ENCODE results near the gene DHFR.
"Not testable (repeated sequence)": the region's sequence is repeated elsewhere in the genome, so short reads cannot be mapped to it uniquely, and the experiment has no call there.

Gene DHFR

DNA sequence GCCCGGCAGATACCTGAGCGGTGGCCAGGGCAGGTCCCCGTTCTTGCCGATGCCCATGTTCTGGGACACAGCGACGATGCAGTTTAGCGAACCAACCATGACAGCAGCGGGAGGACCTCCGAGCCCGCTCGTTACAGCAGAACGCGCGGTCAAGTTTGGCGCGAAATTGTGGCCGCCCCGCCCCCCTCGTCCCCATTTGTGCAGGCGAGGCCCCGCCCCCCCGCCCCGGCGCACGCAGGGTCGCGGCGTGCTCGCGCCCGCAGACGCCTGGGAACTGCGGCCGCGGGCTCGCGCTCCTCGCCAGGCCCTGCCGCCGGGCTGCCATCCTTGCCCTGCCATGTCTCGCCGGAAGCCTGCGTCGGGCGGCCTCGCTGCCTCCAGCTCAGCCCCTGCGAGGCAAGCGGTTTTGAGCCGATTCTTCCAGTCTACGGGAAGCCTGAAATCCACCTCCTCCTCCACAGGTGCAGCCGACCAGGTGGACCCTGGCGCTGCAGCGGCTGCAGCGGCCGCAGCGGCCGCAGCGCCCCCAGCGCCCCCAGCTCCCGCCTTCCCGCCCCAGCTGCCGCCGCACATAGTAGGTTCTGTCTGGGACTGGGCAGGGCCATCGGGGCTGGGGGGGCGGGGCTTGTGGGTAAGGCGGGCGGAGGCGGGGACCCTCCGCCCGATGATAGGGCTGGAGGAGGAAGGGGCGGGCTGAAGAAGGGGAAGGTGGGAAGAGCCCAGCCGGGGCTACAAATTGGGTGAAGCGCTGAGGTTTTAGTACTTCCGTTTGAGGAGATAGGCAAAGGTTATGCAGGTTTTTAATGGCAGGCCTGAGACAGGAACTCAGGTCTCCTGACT is at the start of gene DHFR, which contains the start of gene MSH3:
Gene DHFR, minus strand, starts transcription at position 593 of the 840 bp plus-strand sequence. Its CDS starts 494 bp downstream, at position 99.
Gene MSH3, plus strand, starts transcription at position 262 of the 840 bp plus-strand sequence. Its CDS starts 76 bp downstream, at position 338.
- DNase-seq = peak; percentile 92 to 95 (median 93)

DNA sequence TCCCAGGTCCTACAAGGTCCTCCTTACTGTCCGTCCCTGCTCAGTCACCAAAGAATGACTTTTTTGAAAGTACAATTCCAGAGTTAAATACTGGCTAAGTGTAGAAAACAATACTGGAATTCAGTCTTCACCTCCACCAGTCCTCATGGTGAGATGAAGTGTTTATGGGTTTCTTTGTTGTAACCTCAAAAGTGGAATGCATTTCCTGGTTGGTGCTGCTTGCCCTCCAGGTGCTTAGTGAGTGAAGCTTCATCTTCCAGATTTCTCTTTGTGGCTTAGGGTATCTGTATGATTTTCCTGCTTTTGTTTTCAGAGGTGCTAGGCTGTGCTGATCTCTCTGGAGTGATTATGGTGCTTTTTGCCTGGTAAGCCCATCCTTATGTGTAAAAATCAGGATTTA is 49.4 kb upstream of the DHFR start:
- DNase-seq = no peak

DNA sequence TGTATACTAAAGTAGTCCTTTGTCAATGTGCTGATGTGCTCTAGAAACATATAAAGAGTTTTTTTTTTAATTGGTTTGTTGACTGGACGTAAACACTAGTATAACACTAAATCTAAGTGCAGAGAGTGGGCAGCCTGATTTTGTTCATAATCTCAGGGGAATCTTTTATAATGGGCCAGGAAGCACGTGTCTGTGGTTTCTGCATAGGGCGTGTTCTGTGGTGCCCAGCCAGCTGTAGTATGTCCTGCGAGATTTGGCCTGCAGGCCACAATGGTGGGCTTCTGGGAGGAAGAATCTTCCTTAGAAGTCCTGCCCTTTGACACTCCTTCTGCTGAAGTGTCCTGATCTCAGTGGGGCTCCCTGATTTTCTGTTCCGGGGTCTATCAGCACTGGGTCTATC is 49.0 kb upstream of the DHFR start:
- no peak for DNase-seq

DNA sequence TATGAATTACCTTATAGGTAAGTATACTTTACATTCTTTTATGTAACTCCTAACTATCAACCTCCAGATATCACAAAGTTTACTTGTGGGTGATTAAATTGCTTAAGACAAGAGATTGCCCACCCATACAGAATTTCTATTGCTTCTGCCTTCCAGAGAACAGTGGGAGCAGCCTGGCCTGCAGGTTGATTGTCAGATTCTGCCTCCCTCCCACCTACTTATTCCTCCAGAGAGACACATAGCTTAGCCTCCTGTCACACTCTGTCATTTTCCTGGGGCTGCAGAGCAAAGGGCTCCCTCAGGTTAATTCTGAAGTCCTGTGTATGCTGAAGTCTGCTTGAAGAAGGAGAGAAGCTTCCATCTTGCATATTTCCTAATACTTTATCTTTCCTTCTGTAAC is 48.5 kb upstream of the DHFR start:
- DNase-seq = no peak

DNA sequence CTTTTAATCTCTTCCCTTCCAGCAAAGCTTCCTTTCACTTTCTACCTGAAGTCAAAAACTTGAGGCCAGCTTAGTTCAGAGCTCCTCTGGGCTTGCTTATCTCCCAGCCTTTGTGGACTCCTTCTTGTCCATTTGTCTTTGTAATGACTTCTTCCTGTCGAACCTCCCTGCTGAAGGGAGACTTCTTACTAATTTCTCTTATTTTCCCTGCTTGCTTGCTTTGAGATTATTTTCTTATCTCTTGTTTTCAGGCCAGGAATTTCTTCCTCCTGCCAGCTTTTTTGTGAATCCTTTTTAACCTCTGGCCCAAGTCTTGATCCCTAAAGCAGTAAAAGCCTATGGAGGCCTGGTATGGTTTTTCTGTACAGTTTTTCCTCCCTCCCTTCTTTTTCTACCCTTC is 46.8 kb upstream of the DHFR start:
- DNase-seq = no peak

DNA sequence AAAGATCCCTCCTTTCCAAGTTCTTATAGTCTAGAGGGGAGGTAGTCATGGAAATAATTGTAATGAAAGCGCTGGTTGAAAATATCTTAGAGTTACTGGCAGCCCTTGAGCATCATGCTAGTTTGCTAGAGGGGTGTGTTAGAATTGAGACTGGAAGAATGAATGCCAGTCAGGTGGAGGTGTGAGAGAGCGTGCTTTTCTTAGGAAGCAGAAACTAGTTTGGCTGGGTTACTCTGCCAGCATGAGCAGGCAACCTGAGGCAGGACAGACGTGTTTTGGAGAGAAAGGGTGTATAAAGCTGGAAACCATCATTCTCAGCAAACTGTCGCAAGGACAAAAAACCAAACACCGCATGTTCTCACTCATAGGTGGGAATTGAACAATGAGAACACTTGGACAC is 43.6 kb upstream of the DHFR start:
- DNase-seq = no peak

DNA sequence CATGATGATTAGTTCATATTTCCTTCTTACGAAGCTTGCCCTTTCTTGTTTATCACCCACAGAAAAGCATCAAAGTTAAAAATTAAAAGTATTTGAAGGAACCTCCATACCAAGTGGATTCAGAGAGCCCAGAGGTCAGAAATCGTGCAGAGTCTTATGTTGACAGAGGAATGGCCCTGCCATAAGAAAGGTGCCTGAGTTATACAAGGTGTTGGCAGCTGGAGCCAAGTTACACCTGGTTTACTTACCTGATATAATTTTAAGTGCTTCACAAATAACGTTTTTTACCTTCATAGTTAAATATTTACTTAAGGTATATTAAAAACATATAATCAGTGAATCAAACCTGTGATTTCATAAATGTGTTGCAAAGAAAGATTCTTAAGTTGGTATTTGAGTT is 42.3 kb upstream of the DHFR start:
- no peak for DNase-seq

DNA sequence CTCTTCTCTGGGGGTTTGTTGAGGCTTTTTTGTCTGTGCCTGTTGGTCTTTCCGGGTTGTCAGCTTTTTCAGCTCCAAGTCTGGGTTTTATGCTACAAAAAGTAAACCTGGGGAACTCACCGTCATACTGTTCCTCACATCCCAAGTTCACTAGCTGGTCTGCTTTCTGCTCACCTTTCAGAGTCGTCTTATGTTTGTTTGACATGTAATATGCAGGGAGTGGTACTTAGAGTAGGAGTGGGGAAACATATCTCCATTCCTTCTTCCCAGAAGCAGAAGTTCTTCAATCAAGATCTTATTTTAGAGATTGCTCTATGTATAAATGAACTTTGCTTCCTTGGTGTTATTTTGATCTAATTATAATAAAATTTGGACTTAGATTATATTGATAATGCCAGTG is 41.7 kb upstream of the DHFR start:
- no peak for DNase-seq

DNA sequence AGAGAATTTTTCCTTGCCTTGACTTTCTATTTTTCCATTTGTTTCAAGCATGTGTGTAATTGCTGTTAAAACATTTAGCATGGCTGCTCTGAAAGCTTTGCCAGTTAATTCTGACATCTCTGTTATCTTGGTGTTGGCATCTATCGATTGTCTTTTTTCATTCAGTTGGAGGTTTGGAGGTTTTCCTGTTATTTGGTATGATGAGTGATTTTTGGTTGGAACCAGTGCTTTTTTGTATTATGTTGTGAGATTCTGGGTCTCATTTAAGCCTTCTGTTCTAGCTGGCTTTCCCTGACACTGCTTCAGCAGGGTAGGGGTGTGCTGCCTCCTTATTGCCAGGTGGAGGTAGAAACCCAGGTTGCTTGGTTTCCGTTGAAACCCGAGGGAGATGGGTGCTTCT is 40.9 kb upstream of the DHFR start:
- no peak for DNase-seq

DNA sequence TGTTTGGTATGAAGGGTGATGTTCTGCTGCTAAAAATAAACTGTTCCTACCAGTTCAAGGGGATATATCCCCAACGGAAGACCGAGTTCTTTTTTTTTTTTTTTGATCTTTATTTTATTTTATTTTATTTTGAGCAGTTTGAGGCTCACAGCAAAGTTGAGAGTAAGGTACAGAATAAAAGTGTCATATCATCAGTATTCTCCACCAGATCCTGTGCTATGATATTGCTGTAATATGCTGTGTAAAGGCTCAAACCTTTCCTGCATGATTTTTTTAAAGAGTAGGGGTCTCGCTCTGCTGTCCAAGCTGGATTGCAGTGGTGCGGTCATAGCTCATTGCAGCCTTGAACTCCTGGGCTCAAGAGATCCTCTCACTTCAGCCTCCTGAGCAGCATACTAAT is 34.8 kb upstream of the DHFR start:
- DNase-seq = no peak

DNA sequence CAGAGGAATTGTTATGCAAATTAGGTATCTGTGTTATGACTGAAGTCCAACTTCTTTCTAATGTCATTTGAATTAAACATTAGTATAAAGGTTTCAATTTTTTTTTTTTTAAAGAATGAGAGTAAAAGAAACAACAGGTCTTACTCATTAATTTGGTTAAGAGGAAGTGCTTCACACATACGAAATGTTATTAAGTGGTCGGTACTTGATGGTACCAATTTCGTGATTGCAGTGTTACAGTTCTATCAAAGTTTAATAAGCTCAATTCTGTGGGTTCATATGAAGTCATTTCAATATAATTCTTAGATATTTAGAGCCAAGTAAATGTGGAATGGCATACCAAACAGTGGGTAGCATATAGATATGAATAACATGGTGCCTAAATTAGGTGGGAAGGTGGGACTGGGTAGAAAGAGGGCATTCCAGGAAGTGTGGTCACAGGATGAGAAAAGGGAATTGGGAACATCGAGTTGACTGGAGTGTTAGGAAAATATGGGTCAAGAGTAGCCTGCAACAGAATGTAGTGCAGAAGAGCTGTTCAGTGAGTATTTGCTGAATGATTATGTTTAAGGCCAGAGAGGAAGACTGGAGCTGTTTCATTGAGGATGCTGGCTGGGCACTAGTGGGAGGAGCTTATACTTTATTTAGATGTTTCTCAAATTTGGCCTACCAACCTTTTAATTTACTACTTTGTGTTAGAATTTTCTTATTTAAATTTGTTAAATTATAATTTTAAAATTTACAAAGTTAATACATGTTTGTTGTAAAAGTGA is 34.1 kb upstream of the DHFR start:
- no peak for DNase-seq

DNA sequence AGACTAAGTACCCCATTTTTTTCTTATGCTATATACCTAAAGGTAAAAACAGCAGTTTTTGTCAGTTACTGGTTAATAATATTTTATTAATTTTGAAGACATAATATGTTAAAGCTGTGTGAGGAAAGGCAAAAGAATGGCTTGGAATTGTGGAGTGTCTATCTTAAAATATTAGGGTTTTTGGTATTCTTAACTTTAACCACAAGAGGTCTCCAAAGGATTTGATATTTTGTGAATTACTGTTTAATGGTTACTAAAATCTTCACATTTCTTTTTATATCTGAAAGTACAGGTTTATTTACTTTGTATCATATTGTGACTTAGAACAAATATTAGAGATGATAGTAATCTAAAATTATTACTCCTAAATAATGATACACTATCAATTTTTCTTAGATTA is 32.0 kb upstream of the DHFR start:
- DNase-seq = peak in 2 of 3 donors; percentile 24 to 39

DNA sequence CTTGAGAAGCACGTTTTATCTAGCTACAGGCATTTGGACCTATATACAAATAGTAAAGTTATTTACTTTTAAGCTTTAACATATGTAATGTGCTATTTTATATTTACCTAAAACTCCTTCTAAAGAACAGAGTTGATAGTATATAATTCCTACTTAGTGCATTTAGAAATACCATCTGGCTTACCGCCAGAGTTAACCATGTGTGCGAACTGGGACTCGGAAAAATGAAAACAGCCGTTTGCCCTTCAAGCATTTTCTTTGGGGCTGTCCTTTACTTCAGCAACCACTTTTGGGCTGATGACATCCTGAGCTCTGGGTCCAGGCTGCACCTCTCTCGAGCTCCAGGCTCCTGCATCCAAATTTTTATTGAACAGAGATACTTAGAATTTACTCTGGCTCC is 21.9 kb upstream of the DHFR start:
- DNase-seq = no peak

DNA sequence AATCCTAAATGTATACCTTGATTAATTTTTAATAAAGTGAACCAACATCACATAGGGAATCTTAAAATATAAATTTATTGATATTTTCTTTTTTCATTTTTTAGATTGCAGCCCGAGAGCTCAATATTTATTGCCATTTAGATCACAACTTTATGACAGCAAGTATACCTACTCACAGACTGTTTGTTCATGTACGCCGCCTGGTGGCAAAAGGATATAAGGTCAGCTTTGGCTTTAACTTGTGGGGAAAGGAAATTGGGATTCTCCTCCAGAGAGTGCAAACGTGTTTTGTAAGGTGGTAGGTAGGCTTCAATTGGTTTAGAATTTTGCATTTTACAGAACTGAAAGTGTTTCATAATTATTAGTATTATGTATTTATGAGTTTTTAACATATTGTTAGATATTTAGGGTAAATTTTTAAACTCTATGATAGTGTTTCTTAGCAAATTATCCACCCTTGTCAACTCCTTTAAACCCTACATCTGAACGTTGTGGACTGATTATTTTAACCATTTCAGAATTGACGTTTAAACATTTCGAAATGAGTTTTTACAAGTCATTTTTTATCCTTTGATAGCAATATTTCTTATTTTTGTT is 17.5 kb upstream of the DHFR start:
- DNase-seq = peak; percentile 85 to 88 (median 85)

DNA sequence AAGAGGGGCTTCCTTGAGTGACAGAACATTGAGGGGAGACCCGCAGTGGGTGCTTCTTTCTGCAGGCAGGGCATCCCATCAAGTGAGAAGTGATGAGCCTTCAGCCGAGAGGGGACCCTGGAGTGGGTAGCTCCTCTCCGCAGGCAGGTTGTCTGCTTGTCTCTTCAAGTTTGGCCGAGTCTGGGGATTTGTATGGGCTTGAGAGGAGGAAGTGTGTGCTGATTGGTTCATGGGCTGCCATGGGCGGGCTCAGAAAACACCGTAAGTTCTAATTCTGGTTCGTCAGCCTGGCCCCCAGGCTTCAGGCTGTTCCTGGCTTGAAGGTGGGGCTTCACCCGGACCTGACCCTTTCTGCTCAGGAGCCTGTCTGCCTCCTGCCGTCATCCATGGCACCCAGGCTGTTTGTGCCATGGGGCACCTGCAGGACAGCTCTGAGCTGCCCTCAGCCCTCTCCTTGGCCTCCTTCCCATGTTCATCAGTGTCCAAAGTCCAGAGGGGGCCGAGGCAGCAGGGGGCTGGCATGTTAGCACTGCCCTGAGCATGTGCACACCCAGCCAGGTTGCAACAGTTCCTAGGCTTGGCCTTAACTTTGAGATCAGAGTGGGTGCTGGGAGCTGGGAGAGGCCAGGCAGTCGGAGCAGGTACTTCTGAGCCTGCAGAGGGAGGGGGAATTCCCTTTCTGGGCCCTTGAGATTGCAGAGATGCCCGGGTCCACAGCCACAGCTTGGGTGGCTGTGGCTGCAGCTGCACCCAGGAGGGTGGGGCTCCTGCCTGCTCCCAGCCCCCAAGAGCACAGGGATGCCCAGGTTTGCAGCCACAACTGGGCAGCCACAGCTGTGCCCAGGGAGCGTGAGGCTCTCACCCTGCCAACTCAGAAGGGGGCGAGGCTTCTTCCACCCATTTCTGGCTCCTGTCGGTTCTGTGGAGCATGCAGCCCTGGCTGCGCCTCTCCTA is 13.5 kb upstream of the DHFR start:
- no peak for DNase-seq

DNA sequence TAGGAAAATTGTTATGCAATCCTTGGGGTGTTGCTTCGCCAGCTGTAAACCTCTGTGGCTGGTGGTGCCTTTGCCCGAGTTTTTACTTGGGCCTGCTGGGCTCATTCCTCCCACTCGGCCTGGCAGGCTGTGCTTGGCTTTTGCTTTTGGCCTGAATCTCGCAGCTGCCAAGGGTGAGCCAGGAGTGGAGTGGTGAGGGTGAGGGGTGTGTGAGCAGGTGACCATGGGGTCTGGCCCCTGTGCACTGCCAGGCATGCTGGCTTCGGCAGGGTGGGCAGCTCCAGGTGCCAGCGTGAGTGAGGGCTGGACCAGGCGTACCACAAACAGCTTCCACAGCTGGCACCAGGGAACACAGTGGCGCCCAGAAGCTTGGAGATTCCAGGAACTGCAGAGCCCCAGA is 12.6 kb upstream of the DHFR start:
- DNase-seq = no peak

DNA sequence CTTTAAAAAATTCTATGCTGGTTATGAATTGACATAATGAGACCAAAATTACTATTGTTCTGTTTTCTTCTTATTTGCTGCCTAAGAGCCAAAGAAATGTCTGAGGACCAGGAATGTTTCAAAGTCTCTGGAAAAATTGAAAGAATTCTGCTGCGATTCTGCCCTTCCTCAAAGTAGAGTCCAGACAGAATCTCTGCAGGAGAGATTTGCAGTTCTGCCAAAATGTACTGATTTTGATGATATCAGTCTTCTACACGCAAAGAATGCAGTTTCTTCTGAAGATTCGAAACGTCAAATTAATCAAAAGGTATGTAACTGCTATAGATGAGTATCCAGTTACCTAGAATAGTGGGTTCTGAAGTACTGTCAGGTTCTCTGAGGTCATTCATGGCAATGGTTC is 10.3 kb upstream of the DHFR start:
- no peak for DNase-seq

DNA sequence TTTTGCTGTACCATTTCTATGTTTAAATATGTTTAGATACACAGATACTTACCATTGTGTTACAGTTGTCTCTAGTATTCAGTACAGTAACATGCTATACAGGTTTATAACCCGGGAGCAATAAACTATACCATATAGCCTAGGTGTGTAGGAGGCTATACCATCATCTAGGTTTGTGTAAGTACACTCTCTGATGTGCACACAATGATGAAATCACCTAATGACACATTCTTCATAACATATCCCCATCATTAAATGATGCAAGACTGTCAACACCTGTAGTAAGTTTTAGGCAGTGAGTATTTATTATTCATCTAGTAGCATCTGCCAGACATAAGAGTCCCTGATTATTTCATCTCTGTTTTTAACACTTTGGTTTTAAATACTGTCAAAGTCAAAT is 7.3 kb upstream of the DHFR start:
- DNase-seq = no peak

DNA sequence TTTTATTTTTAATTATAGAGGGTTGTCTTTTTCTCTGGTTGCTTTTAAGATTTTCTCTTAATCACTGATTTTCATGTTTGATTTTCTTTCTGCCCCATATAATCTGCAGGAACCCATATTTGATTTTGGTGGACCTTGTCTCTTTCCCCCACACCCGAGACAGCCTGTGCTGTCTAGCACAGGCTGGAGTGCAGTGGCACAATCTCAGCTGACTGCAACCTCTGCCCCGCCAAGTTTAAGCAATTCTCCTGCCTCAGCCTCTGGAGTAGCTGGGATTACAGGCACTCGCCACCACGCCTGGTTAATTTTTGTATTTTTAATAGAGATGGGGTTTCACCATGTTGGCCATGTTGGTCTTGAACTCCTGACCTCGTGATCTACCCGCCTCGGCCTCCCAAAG is 5.9 kb upstream of the DHFR start:
- DNase-seq = not testable (repeated sequence)

DNA sequence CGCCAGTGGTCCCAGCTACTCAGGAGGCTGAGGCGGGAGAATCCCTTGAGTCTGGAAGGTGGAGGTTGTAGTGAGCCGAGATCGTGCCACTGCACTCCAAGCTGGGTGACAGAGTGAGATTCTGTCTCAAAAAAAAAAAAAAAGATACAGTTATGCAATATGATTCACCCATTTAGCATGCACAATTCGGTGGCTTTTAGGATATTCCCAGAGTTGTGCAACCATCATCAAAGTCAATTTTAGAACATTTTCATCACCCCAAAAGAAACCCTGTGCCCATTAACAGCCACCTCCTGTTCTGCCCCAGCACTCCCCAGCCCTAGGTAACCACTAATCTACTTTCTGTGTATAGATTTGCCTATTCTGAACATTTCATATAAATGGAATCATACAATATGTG is 4.3 kb upstream of the DHFR start:
- peak; percentile 31 to 58 (median 52) for DNase-seq

DNA sequence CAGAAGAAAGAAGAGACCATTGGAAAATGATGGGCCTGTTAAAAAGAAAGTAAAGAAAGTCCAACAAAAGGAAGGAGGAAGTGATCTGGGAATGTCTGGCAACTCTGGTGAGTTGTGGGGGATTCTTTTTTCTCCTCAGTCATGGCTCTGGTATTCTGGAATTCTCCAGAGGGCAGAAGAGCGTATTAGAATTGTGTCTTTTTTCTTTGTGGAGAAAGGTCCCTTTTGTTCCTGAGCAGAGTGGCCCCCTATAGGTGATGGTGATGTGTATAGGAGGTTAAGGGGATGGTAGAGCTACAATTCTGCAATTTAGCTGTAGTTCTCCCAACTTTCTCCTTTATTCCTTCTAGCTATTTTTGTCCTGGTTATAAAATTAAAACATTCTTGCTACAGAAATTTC is 1.6 kb upstream of the DHFR start:
- DNase-seq = no peak

DNA sequence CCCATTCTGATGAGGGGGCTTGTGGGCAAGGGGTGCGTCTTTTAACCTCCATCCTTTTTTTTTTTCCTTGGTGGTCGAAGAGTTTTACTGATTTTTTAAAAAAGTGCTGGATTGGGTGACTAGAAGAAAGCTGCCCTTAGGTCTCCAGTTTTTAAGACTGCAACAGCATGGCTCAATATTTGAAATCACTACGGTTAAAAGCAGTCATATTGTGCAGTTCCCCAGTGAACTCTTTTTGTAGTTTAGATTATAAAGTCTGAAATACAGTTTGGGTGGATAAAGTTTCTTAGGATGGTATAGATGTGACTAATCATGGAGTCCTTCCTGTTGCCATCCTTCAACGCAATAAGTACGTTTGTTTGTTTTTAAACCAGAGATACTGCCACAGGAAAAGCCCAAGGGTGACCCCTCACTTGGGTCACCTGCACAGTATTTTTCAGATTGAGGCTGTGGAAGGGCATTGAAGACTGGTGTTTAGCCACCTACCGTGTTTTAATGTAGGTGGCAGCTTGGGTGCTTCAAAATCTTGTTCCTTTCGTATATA is 520 bp upstream of the DHFR start:
- no peak for DNase-seq
